GM21737 (cell line): ENCODE measurements around the gene SEPTIN12.

ENCODE experiments used
- ATAC-seq: cut with Tn5 transposase; IDR thresholded peaks from one replicate; pipeline ENCODE4 v1.9.1; 2021; ENCODE audit warnings: mild to moderate bottlenecking, moderate library complexity; ENCODE audit not compliant: unreplicated experiment

Gene SEPTIN12

DNA sequence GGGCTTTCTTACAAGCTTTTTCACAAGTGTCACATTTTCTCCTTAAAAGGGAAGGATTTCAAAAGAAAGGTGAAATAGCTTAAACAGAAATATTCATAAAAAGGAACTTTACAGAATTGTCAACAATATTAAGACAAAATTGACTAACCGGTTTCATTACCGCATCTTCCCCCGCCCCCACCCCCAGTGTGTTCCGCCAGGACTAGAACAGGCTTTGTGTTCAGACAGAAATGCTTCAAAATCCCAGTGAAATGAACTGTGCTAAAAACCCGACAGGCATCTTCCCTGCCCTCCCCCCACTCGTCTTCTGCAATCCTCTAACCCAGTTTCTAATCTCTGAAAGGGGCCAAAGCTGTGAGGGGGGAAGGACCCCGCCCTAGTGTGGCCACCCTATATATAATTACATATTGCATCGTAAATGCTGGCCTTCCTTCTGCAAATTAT lies 15.3 kb upstream of the SEPTIN12 start:
- no peak for ATAC-seq

DNA sequence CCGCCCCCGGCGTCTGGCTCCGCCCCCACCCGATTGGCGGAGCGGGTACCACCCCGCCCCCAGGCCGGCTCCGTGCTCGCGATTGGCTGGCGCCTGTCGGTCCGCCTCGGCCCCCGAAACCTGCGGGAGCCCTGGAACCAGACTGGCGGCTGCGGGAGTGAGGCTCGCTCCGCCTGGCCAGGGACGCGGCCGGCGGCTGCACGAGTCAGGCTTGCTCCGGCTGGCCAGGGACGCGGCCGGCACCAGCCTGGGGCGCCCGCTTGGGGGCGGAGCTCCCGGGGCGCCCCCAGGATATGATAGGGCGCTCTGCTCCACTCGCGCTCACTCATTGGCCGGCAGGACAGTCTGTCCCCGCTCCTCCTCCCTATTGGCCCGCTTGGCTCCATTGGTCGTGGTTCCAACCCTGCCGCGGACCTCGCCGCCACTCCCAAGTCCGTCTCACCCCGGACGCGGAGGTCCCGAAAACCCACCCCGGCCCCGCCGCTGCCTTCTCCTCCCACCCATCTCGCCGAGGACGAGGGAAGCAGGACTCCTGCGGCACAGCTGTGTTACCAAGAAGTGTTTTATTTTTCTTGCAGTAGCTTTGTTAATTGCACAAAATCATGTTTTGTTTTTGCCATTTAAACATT lies 14.6 kb upstream of the SEPTIN12 start:
- peak; percentile 86 for ATAC-seq

DNA sequence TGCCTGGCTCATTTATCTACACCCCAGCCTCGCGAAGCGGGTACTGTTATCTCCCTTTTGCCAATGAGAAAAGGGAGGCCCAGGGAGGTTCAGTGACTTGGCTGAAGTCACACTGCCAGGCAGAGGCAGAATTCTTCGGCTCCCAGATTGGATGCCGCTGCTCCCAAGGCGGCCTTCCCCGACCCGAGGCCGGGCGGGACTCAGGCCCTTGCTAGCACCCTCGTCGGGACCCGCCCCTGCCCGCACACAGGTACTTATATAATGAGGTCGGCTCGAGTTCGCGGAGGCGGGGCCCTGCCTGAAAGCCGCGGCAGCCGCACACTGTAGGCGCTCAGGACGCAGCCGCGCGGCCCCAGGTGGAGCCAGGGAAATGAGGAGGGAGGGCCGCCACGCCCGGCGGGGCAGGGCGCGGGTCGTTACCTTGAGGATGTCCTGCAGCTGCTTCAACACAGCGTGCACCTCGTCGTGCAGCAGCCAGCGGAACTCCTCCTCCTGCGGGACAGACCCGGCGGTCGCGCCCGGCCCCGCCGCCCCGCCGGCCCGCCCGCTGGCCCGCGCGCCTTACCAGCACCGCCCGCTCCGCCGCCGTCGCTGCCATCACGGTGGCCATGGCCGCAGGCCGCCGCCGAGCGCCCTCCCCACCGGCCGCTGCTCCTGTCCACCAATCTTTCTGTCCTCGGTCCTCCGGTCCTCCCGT lies 14.0 kb upstream of the SEPTIN12 start, which contains the start of gene ROGDI:
TSS of gene ROGDI (minus strand) at position 672 of the 697 bp plus-strand sequence. CDS start at position 610, 62 bp downstream.
- peak; percentile 46 for ATAC-seq

DNA sequence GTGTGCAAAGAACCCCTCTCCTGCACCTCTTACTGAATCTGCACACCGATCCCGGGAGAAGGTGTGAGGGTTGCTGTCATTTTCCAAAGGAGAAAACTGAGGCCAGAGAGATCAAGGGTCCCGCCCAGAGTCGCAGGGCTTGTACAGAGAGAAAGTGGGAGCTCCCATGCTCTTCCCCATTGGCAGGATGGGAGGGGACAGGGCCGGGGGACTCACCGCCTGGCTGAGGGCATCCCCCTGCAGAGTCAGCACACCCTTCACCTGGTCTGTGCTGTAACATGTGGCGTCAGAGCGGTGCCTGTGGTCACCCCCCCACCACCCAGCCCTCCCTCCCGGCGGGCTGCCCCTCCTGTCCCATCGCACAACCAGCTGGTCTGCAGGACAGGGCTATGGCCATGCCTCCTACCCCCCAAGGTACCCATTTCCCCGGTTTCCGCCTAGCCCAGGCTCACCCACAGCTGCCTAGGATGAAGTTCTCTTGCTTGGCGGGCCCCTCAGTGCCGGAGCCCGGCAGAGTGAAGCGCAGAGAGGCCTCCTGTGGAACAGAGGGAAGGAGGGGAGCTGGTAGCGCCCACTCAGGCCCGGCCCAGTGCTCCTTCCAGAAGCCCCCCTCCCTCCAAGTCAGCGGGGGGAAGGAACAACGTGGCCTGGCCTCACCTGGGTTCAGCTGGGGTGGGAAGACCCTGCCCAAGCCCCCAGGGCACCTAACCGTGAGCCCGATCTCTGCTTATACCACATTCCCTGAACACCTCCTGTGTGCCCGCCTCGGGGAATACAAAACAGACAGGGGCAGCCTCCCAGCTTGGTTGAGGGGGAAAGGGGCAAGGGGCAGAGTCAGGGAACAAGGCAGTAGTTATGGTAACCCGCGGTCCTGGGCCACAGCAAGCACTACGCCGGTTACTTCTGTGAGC lies 13.2 kb upstream of the SEPTIN12 start:
- no peak for ATAC-seq

DNA sequence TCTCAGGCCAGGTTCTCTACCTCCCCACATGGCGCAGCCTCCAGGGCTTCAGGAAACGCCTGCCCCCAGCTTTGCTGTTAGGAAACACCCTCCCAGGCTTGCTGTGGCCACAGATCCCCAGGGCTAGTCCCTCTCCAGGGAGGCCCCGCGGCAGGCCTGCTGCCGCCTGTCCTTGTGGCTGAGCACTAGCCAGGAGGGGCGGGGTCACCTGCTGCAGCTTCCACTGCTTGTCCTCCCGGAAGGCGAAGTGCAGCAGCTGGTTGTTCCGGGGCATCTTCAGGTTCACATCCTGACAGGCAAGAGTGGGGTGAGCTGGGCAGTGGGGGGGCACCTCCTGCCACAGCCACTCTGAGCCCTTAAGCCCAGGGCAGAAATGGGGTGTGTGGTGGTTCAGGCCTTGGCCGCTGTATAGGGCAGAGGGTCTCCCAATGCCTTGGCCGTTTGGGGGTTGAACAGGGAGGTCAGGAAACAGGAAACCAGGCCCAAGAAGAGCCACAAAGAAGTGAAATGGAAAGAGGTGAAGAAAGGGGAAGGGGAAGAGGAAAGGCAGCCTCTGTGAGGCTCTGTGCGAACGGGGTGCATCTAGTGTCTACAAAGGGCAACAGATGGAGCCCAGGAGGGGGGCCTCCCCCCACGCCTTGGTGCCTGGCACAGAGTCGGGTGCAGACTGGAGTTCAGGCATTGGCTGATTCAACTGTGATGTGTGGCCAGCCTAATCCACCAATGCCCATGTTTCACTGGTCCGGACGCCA lies 12.3 kb upstream of the SEPTIN12 start:
- no peak for ATAC-seq

DNA sequence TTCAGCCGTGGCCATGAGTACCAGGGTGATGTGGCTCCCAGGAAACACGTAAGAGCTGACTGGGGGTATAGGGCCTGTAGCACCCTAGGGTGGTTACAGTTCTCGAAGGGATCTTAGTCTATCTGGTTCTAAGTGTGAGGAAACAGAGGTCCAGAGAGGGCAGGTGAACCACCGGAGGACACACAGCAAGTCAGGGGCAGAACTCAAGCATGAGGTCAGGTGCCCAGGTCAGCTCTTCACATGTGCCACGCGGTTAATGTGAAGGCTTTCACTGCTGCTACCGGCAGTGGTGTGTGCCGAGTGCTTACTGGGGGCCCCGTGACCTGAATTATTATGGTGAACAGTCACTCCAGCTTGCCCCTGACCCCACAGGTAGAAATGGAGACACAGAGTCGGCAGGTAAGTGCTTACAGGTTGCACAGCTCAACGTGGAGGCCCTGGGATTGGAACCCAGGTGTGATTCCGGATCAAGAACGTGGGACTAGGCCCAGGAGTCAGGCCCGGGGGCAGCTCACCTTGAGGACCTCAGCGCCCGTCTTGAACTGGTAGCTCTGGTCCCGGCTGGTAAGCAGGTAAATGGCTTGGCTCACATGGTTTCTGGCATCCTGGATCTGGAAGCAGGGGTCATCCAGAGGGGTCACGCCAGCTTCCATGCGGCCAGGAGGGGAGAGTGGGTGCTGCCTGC lies 11.2 kb upstream of the SEPTIN12 start:
- ATAC-seq, result no peak

DNA sequence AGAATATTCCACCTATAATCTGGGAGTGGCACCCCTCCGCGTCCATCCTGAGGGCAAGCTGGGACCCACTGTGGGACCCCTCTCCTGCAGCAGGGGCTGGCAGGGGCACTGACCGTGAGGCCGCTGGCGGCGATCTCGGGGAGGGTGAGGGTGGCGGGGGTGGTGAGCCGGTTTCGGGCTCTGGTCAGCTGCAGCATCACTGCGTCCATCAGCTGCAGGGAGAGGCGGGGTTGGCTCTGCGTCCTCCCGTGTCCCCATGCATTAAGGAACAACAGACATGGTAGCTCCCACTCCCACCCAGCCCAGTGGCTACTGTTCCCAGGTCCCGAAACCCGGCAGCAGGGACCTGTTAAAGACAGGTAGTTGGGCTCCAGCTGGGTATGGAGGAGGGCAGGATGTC lies 10.3 kb upstream of the SEPTIN12 start:
- ATAC-seq, result no peak

DNA sequence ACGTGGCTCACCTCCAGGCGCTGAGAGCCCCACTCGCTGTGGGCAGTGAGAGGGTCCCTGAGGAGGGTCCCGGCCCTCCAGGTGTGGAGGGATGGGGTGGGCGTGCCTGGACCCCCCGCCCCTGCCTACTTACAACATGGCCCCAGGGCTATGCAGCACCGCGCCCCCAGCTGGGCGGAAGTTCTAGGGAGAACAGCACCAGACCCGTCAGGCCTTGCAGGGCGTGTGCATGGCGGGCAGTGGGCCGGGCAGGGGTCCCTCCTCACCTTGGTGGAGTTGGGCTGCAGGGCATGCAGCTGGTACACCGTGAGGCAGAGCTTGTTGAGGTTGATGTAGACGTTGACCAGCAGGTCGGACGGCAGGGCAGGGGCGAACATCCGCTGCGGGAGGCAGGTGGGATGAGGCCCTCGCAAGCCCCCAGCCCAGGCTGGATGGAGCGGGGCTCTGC lies 9.7 kb upstream of the SEPTIN12 start:
- ATAC-seq, result no peak

DNA sequence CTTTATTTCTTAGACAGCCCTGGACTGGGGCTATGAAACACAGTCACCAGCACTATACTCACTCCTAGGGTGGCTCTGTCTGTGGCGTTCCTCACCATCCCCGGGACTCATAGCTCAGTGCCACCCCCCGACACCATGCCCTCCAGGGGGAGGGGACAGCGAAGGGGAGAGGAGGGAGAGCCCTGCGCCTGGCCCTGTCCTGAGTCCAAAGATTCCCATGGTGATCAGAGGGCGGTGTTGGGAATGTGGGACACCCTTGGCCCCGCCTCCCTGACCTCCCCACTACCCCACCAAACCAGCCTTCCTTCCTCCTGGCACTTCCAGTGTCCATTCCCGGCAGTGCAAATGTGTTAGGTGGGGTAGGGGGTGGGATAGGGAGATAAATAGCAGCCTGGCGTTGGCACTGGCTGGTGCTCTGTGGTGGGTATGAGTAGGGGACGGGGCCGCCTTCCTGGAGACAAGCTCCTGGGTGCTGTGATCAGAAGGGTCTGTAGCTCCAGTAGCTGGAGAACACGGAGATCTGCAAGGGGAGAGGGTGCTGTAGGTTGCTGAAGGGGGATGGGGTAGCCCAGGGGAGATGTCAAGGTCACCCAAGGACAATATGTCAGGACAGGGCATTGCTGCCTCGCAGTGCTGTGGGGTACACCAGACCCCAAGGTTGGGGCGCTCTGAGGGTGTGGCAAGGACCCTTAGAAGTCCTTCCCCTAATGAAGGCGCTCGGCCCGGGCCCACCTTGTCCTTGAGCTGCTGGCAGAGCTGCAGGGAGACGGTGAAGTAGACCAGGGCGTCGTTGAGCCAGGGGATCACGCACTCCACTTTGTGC lies 9.0 kb upstream of the SEPTIN12 start:
- ATAC-seq, result no peak

DNA sequence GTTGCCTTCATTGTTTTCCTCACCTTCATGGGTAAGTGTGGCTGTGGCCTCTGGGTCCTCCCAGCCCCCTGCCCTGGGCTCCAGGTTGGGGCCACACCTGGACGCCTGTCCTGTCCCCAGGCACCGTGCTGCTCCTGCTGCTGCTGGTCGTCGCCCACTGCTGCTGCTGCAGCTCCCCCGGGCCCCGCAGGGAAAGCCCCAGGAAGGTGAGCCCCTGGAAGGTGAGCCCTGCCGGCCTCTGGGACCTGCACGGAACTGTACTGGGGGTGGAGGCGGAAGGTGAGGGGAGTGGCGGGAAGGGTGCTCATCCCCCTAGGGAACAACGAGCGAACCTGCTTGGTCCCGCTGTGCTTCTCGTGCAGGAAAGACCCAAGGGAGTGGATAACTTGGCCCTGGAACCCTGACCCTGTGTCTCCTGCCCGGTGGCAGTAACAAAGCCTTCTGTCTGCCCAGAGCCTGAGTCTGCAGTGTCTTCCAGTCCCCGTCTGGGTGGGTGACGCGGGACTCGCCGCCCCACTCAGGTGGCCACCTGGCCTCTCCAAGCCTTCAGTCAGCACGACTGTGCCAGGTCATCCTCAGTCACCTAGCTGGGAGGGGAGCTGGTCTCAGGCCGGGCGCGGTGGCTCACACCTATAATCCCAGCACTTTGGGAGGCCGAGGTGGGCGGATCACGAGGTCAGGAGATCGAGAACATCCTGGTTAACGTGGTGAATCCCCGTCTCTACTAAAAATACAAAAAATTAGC lies 7.9 kb upstream of the SEPTIN12 start:
- ATAC-seq, result no peak

DNA sequence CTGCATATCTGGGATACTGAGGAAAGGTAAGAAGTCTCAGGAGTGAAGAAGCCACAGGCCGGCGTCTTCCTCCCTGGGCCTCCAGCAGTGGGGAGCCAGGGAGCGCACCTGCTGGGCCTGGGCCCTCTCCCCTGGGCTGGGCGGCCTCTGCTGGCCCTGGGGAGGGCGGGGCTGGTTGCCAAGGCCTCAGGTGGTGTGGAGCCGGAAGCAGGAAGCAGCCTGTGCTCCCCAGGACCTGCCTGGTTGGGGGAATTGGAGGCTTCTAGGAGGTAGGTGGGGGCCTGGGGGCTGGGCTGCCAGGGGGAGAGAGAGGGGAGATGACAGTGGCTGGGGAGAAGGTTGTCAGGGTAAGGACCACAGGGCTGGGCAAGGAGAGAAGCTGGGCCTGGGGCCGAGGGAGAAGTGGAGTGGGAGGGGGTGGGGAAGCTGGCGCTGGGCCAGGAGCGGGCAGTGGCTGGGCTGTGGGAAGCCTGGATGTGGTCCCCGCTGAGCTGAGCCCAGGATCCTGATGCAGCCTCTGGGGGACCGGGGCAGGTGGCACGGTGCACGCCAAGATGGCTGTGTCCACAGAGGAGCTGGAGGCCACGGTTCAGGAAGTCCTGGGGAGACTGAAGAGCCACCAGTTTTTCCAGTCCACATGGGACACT lies 7.2 kb upstream of the SEPTIN12 start, which contains the start of gene SMIM22:
TSS of gene SMIM22 (plus strand) at position 189 of the 647 bp plus-strand sequence. CDS start at position 555, 366 bp downstream.
- ATAC-seq, result no peak

DNA sequence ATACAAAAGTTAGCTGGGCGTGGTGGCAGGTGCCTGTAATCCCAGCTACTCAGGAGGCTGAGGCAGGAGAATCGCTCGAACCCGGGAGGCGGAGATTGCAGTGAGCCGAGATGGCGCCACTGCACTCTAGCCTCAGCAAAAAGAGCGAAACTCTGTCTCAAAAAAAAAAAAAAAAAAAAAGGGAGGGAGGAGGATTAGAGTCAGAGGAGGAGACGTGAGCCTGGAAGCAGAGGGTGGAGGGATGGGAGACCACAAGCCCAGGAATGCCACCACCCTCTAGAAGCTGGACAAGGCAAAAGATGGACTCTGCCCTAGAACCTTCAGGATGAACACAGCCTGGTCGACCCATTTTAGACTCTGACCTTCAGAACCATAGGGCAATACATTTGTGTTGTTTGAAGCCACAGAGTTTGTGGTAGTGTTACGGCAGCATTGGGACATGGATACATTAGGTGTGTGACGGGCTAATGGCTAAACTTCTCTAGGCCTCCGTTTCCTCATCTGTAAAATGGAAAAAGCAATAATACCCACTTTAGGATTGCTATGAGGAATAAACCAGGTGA lies 4.9 kb upstream of the SEPTIN12 start:
- ATAC-seq, result no peak

DNA sequence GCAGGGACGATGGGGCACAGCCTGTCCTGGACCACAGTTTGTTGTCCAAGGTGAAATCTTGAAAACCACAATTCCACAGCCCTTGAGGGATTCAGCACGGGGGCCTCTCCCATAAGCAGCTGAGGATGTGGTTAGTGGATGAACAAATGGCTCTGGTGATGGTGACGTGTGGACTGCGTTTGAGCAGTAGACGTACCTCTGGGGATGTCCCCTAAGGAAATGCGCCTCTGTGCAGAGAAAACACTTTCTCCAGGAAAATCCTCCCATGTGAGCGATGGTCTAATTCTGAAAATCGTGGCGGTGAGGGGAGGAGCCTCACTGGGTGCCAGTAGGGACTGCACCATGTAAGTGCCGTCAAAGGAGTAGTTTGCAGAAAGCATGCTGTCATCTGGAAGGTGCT lies 2.7 kb upstream of the SEPTIN12 start:
- no peak for ATAC-seq

DNA sequence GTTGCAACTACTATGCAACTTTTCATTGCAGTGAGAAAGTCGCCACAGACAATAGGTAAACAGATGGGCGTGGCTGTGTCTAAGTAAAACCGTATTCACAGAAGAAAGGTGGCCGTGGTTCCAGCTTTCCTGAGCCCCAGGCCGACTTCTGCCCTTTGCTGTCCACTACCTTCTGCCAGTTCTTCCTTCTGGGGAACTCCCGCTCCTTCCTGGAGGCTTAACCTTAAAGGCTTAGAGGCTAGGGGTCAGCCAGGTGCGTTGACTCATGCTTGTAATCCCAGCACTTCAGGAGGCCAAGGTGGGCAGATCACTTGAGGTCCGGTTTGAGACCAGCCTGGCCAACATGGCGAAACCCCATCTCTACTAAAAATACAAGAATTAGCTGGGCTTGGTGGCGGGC lies 2.1 kb upstream of the SEPTIN12 start:
- no peak for ATAC-seq

DNA sequence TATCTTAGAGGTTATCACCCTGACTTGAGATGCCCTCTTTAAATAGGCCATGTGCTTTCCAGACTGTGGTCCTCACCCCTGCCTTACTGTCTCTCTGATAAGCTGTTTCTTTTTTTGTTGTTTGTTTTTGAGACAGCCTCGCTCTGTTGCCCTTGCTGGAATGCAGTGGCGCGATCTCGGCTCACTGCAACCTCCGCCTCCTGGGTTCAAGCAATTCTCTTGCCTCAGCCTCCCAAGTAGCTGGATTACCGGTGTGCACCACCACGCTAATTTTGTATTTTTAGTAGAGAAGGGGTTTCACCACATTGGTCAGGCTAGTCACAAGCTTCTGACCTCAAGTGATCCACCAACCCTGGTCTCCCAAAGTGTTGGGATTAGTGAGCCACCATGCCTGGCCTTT lies 765 bp upstream of the SEPTIN12 start:
- ATAC-seq, result no peak

DNA sequence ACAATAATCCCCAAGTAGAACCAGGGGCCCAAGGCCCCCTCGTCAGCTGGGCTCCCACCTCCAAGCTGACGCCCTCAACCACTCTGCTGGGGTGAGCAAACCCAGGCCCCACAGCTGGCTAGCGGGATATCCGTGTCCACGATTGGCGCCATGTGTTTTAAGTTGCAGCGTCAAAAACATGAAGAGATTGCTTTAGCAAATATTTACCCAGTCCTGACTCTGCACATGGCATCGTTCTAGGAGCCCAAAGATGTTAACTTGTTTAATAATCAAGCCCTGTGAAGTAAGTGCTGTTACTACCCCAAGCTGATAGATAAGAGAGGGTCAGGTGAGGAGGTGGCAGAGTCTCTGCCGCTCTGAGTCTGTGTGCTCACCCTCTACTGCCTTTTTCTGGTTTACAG lies 344 bp upstream of the SEPTIN12 start:
- ATAC-seq, result no peak

DNA sequence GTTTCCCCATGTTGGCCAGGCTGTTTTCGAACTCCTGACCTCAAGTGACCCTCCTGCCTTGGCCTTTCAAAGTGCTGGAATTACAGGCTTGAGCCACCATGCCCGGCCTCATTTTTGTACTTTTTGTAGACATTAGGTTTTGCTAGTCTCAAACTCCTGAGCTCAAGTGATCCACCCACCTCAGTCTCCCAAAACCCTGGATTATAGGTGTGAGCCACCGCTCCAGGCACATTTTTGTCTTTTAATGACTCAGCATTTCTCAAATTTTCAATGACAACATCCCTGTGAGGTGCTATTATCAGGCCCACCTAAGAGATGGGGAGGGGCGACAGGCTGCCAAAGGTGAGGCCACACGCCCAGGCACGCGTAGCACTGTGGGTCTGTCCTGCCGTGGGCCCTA lies 1.1 kb downstream of the SEPTIN12 start:
- no peak for ATAC-seq
